ENCODE measurements around the gene HTT. TPM values are rescaled to one million over a fixed set of nuclear protein-coding genes. Genes with fewer than 3 reads are reported as not detected.
A peak's percentile ranks its signal among the peaks of the same experiment; 100 is the strongest.

The HTT gene
- total RNA-seq, 2 donors from 2014 or later = 104 to 109 TPM

DNA sequence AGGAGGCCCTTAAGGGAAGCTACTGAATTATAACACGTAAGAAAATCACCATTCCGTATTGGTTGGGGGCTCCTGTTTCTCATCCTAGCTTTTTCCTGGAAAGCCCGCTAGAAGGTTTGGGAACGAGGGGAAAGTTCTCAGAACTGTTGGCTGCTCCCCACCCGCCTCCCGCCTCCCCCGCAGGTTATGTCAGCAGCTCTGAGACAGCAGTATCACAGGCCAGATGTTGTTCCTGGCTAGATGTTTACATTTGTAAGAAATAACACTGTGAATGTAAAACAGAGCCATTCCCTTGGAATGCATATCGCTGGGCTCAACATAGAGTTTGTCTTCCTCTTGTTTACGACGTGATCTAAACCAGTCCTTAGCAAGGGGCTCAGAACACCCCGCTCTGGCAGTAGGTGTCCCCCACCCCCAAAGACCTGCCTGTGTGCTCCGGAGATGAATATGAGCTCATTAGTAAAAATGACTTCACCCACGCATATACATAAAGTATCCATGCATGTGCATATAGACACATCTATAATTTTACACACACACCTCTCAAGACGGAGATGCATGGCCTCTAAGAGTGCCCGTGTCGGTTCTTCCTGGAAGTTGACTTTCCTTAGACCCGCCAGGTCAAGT is 167.5 kb downstream of the HTT start:
- Histone ChIP-seq H3K4me3 (ENCODE audit: low read length) (no peak overlapping the region), H3K27me3 (ENCODE audit: control insufficient read depth, insufficient read depth, low read length, poor library complexity, severe bottlenecking) (no peaks in the 10 kb centered on the region), H3K4me1 (ENCODE audit: control insufficient read depth, insufficient read depth, low read length) (no peaks in the 10 kb centered on the region), H3K27ac (ENCODE audit: low read depth, low read length) (no peak overlapping the region), H3K36me3 (ENCODE audit: control insufficient read depth, insufficient read depth, low read length) (peaks cover 19% of the 10 kb centered on the region), H3K9ac (ENCODE audit: extremely low read depth, low read length, poor library complexity, severe bottlenecking) (no peak overlapping the region), H3K9me3 (ENCODE audit: control insufficient read depth, low read length) (no peaks in the 10 kb centered on the region)
- Mint-ChIP-seq H3K27me3 (ENCODE audit: insufficient read depth) (no peaks in the 10 kb centered on the region), H3K4me1 (peaks cover 5% of the 10 kb centered on the region), H3K9me3 (no peaks in the 10 kb centered on the region), H3K36me3 (ENCODE audit: low read depth) (peaks cover 38% of the 10 kb centered on the region), H3K27ac (peak overlapping the region; percentile 66), H3K4me3 (no peak overlapping the region)
- DNase-seq = no peak
- TF ChIP-seq CTCF (conservative IDR thresholded peaks at IDR 0.05) = no peak
- WGBS, 2 experiments (ENCODE audit: insufficient coverage in 1 of 2, insufficient read length in 1 of 2) = 92 to 98% methylated on average over 12 to 17 of the region's 17 CpGs

- H3K36me3 Mint-ChIP-seq (ENCODE audit: low read depth) = peaks cover 29% of the 10 kb centered on the region
- Histone ChIP-seq H3K27ac (ENCODE audit: low read depth, low read length) (no peak overlapping the region), H3K4me3 (ENCODE audit: low read length) (no peak overlapping the region), H3K9ac (ENCODE audit: extremely low read depth, low read length, poor library complexity, severe bottlenecking) (no peak overlapping the region), H3K4me1 (ENCODE audit: control insufficient read depth, insufficient read depth, low read length) (no peaks in the 10 kb centered on the region), H3K9me3 (ENCODE audit: control insufficient read depth, low read length) (no peaks in the 10 kb centered on the region), H3K36me3 (ENCODE audit: control insufficient read depth, insufficient read depth, low read length) (peaks cover 19% of the 10 kb centered on the region), H3K27me3 (ENCODE audit: control insufficient read depth, insufficient read depth, low read length, poor library complexity, severe bottlenecking) (no peaks in the 10 kb centered on the region)
- peaks cover 2% of the 10 kb centered on the region for H3K4me1 Mint-ChIP-seq
- DNase-seq = no peak
- WGBS, 2 experiments (ENCODE audit: insufficient coverage in 1 of 2, insufficient read length in 1 of 2) = 90 to 95% methylated on average over 9 to 23 of the region's 23 CpGs
- no peak for TF ChIP-seq CTCF (conservative IDR thresholded peaks at IDR 0.05)
- H3K9me3 Mint-ChIP-seq = no peaks in the 10 kb centered on the region
- H3K27ac Mint-ChIP-seq = no peak overlapping the region
- no peak overlapping the region for H3K4me3 Mint-ChIP-seq
- no peaks in the 10 kb centered on the region for H3K27me3 Mint-ChIP-seq (ENCODE audit: insufficient read depth)
Measured at GRCh38 chr4:3243136-3243780, 168.8 kb downstream of the HTT start.

DNA sequence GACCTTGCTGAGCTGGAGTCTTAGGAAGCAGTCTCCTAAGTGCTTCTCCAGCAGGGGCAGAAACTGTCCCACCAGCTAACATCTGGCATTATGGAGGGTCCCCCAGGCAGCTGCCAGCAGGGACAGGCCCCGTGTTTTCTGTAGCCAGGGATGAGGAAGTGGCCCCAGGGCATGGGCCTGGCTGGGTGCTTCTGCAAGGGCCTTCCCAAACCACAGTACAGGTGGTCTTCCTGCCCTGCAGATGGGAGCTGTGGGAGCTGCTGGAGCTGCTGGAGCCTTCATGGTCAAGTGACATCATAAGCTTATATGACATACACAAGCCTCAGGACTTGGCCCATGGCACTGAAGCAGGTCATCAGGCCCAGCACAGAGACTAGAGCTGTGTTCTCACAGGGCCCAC is 169.5 kb downstream of the HTT start:
- TF ChIP-seq CTCF (conservative IDR thresholded peaks at IDR 0.05) = no peak
- Mint-ChIP-seq H3K4me3 (no peak overlapping the region), H3K27me3 (ENCODE audit: insufficient read depth) (no peaks in the 10 kb centered on the region), H3K36me3 (ENCODE audit: low read depth) (peaks cover 24% of the 10 kb centered on the region), H3K9me3 (no peaks in the 10 kb centered on the region), H3K4me1 (peaks cover 2% of the 10 kb centered on the region), H3K27ac (no peak overlapping the region)
- no peak overlapping the region for H3K27ac ChIP-seq (ENCODE audit: low read depth, low read length)
- WGBS, 2 experiments (ENCODE audit: insufficient coverage in 1 of 2, insufficient read length in 1 of 2) = 83 to 90% methylated on average over 1 of the region's 1 CpG
- no peak for DNase-seq
- H3K9ac ChIP-seq (ENCODE audit: extremely low read depth, low read length, poor library complexity, severe bottlenecking) = no peak overlapping the region
- H3K36me3 ChIP-seq (ENCODE audit: control insufficient read depth, insufficient read depth, low read length) = peaks cover 19% of the 10 kb centered on the region
- H3K4me1 ChIP-seq (ENCODE audit: control insufficient read depth, insufficient read depth, low read length) = no peaks in the 10 kb centered on the region
- no peaks in the 10 kb centered on the region for H3K27me3 ChIP-seq (ENCODE audit: control insufficient read depth, insufficient read depth, low read length, poor library complexity, severe bottlenecking)
- no peak overlapping the region for H3K4me3 ChIP-seq (ENCODE audit: low read length)
- H3K9me3 ChIP-seq (ENCODE audit: control insufficient read depth, low read length) = no peaks in the 10 kb centered on the region
